ENCODE measurements around the gene C17orf50.

C17orf50 gene

DNA sequence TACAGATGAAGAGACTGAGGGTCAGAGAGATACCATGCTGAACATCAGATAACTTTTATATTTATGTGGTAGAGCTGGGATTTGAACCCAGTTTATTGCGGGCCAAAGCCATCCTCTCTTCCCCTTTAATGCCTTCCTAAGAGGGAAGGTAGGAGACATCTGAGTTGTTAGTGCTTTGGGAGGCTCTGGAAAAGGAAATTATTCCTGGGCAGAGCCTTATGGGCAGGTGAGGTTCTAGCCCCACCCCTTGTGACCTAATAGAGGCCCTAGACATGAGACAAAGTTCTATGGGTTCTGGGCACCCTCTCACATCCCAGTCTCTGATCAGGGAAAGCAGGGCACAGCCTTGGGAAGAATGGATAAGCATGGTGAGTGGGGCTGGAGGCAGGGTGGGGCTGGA lies at the start of gene C17orf50:
C17orf50 (plus strand) TSS at position 301 of the 400 bp plus-strand sequence; CDS start at position 356, 55 bp downstream.
- H3K27me3 ChIP-seq = peaks cover 29% of the 10 kb centered on the region
- H3K9me3 ChIP-seq = no peaks in the 10 kb centered on the region
- no peaks in the 10 kb centered on the region for H3K36me3 ChIP-seq
- TF ChIP-seq, protein P1, sequence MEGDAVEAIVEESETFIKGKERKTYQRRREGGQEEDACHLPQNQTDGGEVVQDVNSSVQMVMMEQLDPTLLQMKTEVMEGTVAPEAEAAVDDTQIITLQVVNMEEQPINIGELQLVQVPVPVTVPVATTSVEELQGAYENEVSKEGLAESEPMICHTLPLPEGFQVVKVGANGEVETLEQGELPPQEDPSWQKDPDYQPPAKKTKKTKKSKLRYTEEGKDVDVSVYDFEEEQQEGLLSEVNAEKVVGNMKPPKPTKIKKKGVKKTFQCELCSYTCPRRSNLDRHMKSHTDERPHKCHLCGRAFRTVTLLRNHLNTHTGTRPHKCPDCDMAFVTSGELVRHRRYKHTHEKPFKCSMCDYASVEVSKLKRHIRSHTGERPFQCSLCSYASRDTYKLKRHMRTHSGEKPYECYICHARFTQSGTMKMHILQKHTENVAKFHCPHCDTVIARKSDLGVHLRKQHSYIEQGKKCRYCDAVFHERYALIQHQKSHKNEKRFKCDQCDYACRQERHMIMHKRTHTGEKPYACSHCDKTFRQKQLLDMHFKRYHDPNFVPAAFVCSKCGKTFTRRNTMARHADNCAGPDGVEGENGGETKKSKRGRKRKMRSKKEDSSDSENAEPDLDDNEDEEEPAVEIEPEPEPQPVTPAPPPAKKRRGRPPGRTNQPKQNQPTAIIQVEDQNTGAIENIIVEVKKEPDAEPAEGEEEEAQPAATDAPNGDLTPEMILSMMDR (IDR thresholded peaks at IDR 0.05) = no peak
- no peak within 1 kb of the TSS for H3K4me3 ChIP-seq (ENCODE audit: low read depth in 1 of 2, low read length in 1 of 2)
- peaks cover 8 to 10% of the 10 kb centered on the region in 2 experiments for H3K4me1 ChIP-seq (ENCODE audit: control insufficient read depth in 1 of 2, insufficient read depth in 1 of 2, low read depth in 1 of 2, low read length in 1 of 2)
- H3K27ac ChIP-seq = no peak within 1 kb of the TSS

DNA sequence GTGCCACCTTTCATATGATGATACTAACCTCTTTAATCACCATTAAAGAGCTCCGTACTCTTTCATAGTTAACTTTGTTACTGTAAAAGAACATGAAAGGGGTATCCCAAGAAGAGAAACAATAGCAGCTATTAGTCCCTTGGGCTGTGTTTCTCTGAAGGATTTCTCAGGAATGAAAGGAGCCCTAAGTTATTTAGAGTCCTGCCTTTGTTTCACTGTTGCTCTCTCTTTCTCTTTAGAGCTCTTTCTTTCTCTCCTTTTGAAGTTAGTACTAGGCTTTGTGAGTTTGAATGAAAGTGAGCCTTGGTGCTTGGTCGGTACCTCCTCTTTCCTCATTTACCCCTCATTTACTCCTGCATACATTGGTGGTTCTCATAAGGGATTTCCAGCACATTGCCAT lies 49.7 kb upstream of the C17orf50 start:
- Histone ChIP-seq H3K4me1 (ENCODE audit: control insufficient read depth in 1 of 2, insufficient read depth in 1 of 2, low read depth in 1 of 2, low read length in 1 of 2) (peaks cover 10 to 11% of the 10 kb centered on the region in 2 experiments), H3K9me3 (no peaks in the 10 kb centered on the region), H3K27ac (no peak overlapping the region), H3K27me3 (no peaks in the 10 kb centered on the region), H3K36me3 (peaks cover 63% of the 10 kb centered on the region), H3K4me3 (ENCODE audit: low read depth in 1 of 2, low read length in 1 of 2) (no peak overlapping the region)
- TF ChIP-seq, protein P1 (IDR thresholded peaks at IDR 0.05) = no peak

DNA sequence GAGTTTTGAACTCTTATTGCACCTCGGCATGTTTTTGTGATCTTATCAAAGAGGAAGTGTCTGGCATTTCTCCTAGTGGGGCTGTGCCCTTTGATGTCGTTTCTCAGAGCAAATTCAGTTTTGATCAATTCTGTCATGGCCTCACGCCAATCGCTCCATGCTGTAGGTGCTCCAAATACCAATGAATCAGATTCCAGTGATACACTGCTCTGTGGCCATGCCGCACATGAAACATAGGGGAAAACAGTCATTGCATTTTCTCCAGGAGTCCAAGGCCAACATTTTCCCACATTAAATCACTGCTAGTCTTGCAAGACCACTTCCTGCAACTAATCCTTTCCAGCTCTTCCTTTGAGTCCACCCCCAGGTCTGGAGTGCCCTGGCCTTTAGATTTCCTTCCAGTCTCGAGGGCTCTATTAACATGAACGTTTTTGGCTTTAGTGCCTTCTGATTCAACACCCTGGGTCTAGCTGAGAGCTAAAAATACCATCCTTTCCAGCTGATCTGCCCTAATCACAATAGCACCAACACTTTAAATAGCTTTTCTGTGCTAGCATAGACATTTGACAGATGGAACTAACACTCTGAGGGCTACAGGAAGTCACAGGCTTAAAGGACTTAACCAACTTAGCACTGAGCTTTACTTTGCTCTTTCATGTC lies 47.5 kb upstream of the C17orf50 start:
- TF ChIP-seq, protein P1 (IDR thresholded peaks at IDR 0.05) = no peak
- Histone ChIP-seq H3K36me3 (peaks cover 86% of the 10 kb centered on the region), H3K27ac (no peak overlapping the region), H3K9me3 (no peaks in the 10 kb centered on the region), H3K4me1 (ENCODE audit: control insufficient read depth in 1 of 2, insufficient read depth in 1 of 2, low read depth in 1 of 2, low read length in 1 of 2) (peaks cover 10 to 11% of the 10 kb centered on the region in 2 experiments), H3K27me3 (no peaks in the 10 kb centered on the region), H3K4me3 (ENCODE audit: low read depth in 1 of 2, low read length in 1 of 2) (no peak overlapping the region)

DNA sequence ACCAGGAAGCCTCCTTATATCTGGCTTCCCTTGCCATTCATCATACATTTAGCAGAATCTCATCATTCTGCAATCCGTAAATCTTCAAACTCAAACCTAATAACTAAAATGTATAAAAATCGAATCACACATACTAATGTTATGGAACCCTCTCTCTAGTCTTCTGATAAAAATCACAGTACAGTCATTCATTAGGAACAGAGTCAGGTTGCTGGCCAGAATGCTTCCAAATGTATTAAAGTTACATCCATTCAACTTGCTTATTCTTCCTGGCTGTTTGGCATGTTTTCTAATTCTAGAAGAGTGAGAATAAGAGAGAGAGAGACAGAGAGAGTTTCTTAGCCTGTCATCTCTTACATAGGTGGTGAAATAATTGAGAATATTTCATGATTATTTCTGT lies 45.7 kb upstream of the C17orf50 start:
- Histone ChIP-seq H3K9me3 (no peaks in the 10 kb centered on the region), H3K4me1 (ENCODE audit: control insufficient read depth in 1 of 2, insufficient read depth in 1 of 2, low read depth in 1 of 2, low read length in 1 of 2) (no peaks in the 10 kb centered on the region), H3K36me3 (peaks cover 92% of the 10 kb centered on the region), H3K4me3 (ENCODE audit: low read depth in 1 of 2, low read length in 1 of 2) (no peak overlapping the region), H3K27ac (no peak overlapping the region), H3K27me3 (no peaks in the 10 kb centered on the region)
- TF ChIP-seq, protein P1 (IDR thresholded peaks at IDR 0.05) = no peak

DNA sequence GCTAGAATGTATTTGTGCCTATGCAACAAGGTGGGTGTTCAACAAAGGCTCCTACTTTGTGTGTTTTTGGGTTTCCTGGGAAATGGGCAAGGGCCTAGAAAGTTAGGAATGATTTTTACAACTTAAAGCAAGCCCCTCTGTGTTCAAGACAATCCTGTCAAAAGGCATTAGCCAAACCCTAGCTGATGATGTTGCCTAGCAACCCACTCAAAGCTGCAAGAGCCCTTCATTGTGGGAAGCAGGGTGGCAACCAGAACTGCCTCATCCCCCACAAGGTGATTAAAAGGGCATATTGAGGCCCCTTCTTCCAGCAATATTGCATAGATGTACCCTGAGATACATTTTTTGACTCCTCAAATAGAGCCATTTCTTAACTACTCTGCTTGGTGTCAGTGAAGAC lies 45.3 kb upstream of the C17orf50 start:
- no peaks in the 10 kb centered on the region for H3K4me1 ChIP-seq (ENCODE audit: control insufficient read depth in 1 of 2, insufficient read depth in 1 of 2, low read depth in 1 of 2, low read length in 1 of 2)
- no peaks in the 10 kb centered on the region for H3K9me3 ChIP-seq
- no peak overlapping the region for H3K27ac ChIP-seq
- H3K36me3 ChIP-seq = peaks cover 90% of the 10 kb centered on the region
- no peak overlapping the region for H3K4me3 ChIP-seq (ENCODE audit: low read depth in 1 of 2, low read length in 1 of 2)
- H3K27me3 ChIP-seq = no peaks in the 10 kb centered on the region
- TF ChIP-seq, protein P1 (IDR thresholded peaks at IDR 0.05) = no peak

Measured in neutrophil (primary cell).